ENCODE measurements around the gene CFAP69.
A peak's percentile ranks its signal among the peaks of the same experiment; 100 is the strongest.
"Not testable (repeated sequence)": the region's sequence is repeated elsewhere in the genome, so short reads cannot be mapped to it uniquely, and the experiment has no call there.

CFAP69 gene

GRCh38 chr7:90346336-90347125 is 101.6 kb downstream of the CFAP69 start, which contains the start of gene GTPBP10:
Gene GTPBP10, plus strand, starts transcription at chr7:90346716. Its CDS starts 26 bp downstream, at chr7:90346742.
- peak; percentile 96 for DNase-seq

- DNase-seq, result no peak
These were observed 102.8 kb downstream of the CFAP69 start for GRCh38 chr7:90347759-90348158.

GRCh38 chr7:90349305-90349704 is 104.3 kb downstream of the CFAP69 start:
- no peak for DNase-seq

- DNase-seq, result not testable (repeated sequence)
These were observed 105.1 kb downstream of the CFAP69 start for GRCh38 chr7:90350032-90350431.

GRCh38 chr7:90351987-90352386 is 107.0 kb downstream of the CFAP69 start:
- no peak for DNase-seq

Measured in CD4-positive, alpha-beta T cell treated with Interleukin-12 subunit alpha and Interleukin-12 subunit beta, for 1 hour (primary cell).